ENCODE results near the gene CBFA2T2.
"Not testable (repeated sequence)": the region's sequence is repeated elsewhere in the genome, so short reads cannot be mapped to it uniquely, and the experiment has no call there.

The CBFA2T2 gene

GRCh38 chr20:33507461-33507860, 17.6 kb downstream of the CBFA2T2 start:
- no peaks in the 10 kb centered on the region for H3K9me3 ChIP-seq (ENCODE audit: control insufficient read depth, low read length)
- H3K4me3 ChIP-seq (ENCODE audit: insufficient read depth, low read depth, low read length) = no peak overlapping the region
- H3K36me3 ChIP-seq (ENCODE audit: control insufficient read depth, insufficient read depth, low read length) = no peaks in the 10 kb centered on the region
- H3K27ac ChIP-seq (ENCODE audit: insufficient read depth, low read depth, low read length, poor library complexity, severe bottlenecking) = no peak overlapping the region
- H3K4me1 ChIP-seq (ENCODE audit: control insufficient read depth, insufficient read depth, low read length) = no peaks in the 10 kb centered on the region
- WGBS, 2 experiments = 89 to 93% methylated on average over 3 of the region's 3 CpGs
- H3K27me3 ChIP-seq (ENCODE audit: control insufficient read depth, insufficient read depth, low read length, poor library complexity, severe bottlenecking) = no peaks in the 10 kb centered on the region

GRCh38 chr20:33508015-33508414, 18.1 kb downstream of the CBFA2T2 start:
- H3K9me3 ChIP-seq (ENCODE audit: control insufficient read depth, low read length); H3K27me3 ChIP-seq (ENCODE audit: control insufficient read depth, insufficient read depth, low read length, poor library complexity, severe bottlenecking); H3K4me3 ChIP-seq (ENCODE audit: insufficient read depth, low read depth, low read length); H3K4me1 ChIP-seq (ENCODE audit: control insufficient read depth, insufficient read depth, low read length); H3K27ac ChIP-seq (ENCODE audit: insufficient read depth, low read depth, low read length, poor library complexity, severe bottlenecking); H3K36me3 ChIP-seq (ENCODE audit: control insufficient read depth, insufficient read depth, low read length): not testable (repeated sequence)
- 93 to 96% methylated on average over 7 of the region's 7 CpGs for WGBS, 2 experiments

GRCh38 chr20:33509057-33509456, 19.2 kb downstream of the CBFA2T2 start:
- not testable (repeated sequence) for H3K4me3 ChIP-seq (ENCODE audit: insufficient read depth, low read depth, low read length); H3K27ac ChIP-seq (ENCODE audit: insufficient read depth, low read depth, low read length, poor library complexity, severe bottlenecking)
- 76 to 92% methylated on average over 2 to 3 of the region's 3 CpGs for WGBS, 2 experiments

GRCh38 chr20:33511876-33512275, 22.0 kb downstream of the CBFA2T2 start:
- WGBS, 2 experiments = 96% methylated on average over 13 of the region's 13 CpGs

More at GRCh38 chr20:33509057-33509456, 19.2 kb downstream of the CBFA2T2 start:
- not testable (repeated sequence) for H3K9me3 ChIP-seq (ENCODE audit: control insufficient read depth, low read length); H3K27me3 ChIP-seq (ENCODE audit: control insufficient read depth, insufficient read depth, low read length, poor library complexity, severe bottlenecking); H3K36me3 ChIP-seq (ENCODE audit: control insufficient read depth, insufficient read depth, low read length); H3K4me1 ChIP-seq (ENCODE audit: control insufficient read depth, insufficient read depth, low read length)

GRCh38 chr20:33515569-33516216, 25.8 kb downstream of the CBFA2T2 start:
- WGBS, 2 experiments = 78 to 84% methylated on average over 9 to 11 of the region's 11 CpGs
- H3K9me3 ChIP-seq (ENCODE audit: control insufficient read depth, low read length) = no peaks in the 10 kb centered on the region
- no peak overlapping the region for H3K27ac ChIP-seq (ENCODE audit: insufficient read depth, low read depth, low read length, poor library complexity, severe bottlenecking)
- no peaks in the 10 kb centered on the region for H3K27me3 ChIP-seq (ENCODE audit: control insufficient read depth, insufficient read depth, low read length, poor library complexity, severe bottlenecking)
- H3K36me3 ChIP-seq (ENCODE audit: control insufficient read depth, insufficient read depth, low read length) = no peaks in the 10 kb centered on the region
- no peaks in the 10 kb centered on the region for H3K4me1 ChIP-seq (ENCODE audit: control insufficient read depth, insufficient read depth, low read length)
- no peak overlapping the region for H3K4me3 ChIP-seq (ENCODE audit: insufficient read depth, low read depth, low read length)

More at GRCh38 chr20:33511876-33512275, 22.0 kb downstream of the CBFA2T2 start:
- H3K36me3 ChIP-seq (ENCODE audit: control insufficient read depth, insufficient read depth, low read length); H3K4me1 ChIP-seq (ENCODE audit: control insufficient read depth, insufficient read depth, low read length); H3K27me3 ChIP-seq (ENCODE audit: control insufficient read depth, insufficient read depth, low read length, poor library complexity, severe bottlenecking); H3K27ac ChIP-seq (ENCODE audit: insufficient read depth, low read depth, low read length, poor library complexity, severe bottlenecking); H3K4me3 ChIP-seq (ENCODE audit: insufficient read depth, low read depth, low read length); H3K9me3 ChIP-seq (ENCODE audit: control insufficient read depth, low read length): not testable (repeated sequence)

GRCh38 chr20:33516882-33517281, 27.0 kb downstream of the CBFA2T2 start:
- Histone ChIP-seq H3K9me3 (ENCODE audit: control insufficient read depth, low read length) (no peaks in the 10 kb centered on the region), H3K4me3 (ENCODE audit: insufficient read depth, low read depth, low read length) (no peak overlapping the region), H3K27ac (ENCODE audit: insufficient read depth, low read depth, low read length, poor library complexity, severe bottlenecking) (no peak overlapping the region), H3K36me3 (ENCODE audit: control insufficient read depth, insufficient read depth, low read length) (no peaks in the 10 kb centered on the region), H3K27me3 (ENCODE audit: control insufficient read depth, insufficient read depth, low read length, poor library complexity, severe bottlenecking) (no peaks in the 10 kb centered on the region), H3K4me1 (ENCODE audit: control insufficient read depth, insufficient read depth, low read length) (no peaks in the 10 kb centered on the region)
- 83 to 95% methylated on average over 1 of the region's 1 CpG for WGBS, 2 experiments

- Histone ChIP-seq H3K4me1 (ENCODE audit: control insufficient read depth, insufficient read depth, low read length) (no peaks in the 10 kb centered on the region), H3K9me3 (ENCODE audit: control insufficient read depth, low read length) (no peaks in the 10 kb centered on the region), H3K4me3 (ENCODE audit: insufficient read depth, low read depth, low read length) (no peak overlapping the region), H3K27ac (ENCODE audit: insufficient read depth, low read depth, low read length, poor library complexity, severe bottlenecking) (no peak overlapping the region), H3K36me3 (ENCODE audit: control insufficient read depth, insufficient read depth, low read length) (no peaks in the 10 kb centered on the region), H3K27me3 (ENCODE audit: control insufficient read depth, insufficient read depth, low read length, poor library complexity, severe bottlenecking) (no peaks in the 10 kb centered on the region)
- 80 to 85% methylated on average over 5 of the region's 5 CpGs for WGBS, 2 experiments
These were observed 28.2 kb downstream of the CBFA2T2 start for GRCh38 chr20:33518071-33518470.

- H3K27ac ChIP-seq (ENCODE audit: insufficient read depth, low read depth, low read length, poor library complexity, severe bottlenecking) = no peak overlapping the region
- no peak overlapping the region for H3K4me3 ChIP-seq (ENCODE audit: insufficient read depth, low read depth, low read length)
- WGBS, 2 experiments = 86 to 91% methylated on average over 1 of the region's 1 CpG
- H3K9me3 ChIP-seq (ENCODE audit: control insufficient read depth, low read length) = no peaks in the 10 kb centered on the region
- no peaks in the 10 kb centered on the region for H3K4me1 ChIP-seq (ENCODE audit: control insufficient read depth, insufficient read depth, low read length)
- H3K36me3 ChIP-seq (ENCODE audit: control insufficient read depth, insufficient read depth, low read length) = no peaks in the 10 kb centered on the region
- no peaks in the 10 kb centered on the region for H3K27me3 ChIP-seq (ENCODE audit: control insufficient read depth, insufficient read depth, low read length, poor library complexity, severe bottlenecking)
These were observed 31.6 kb downstream of the CBFA2T2 start for GRCh38 chr20:33521461-33521860.

- Histone ChIP-seq H3K4me3 (ENCODE audit: insufficient read depth, low read depth, low read length) (no peak overlapping the region), H3K27ac (ENCODE audit: insufficient read depth, low read depth, low read length, poor library complexity, severe bottlenecking) (no peak overlapping the region), H3K9me3 (ENCODE audit: control insufficient read depth, low read length) (no peaks in the 10 kb centered on the region), H3K4me1 (ENCODE audit: control insufficient read depth, insufficient read depth, low read length) (no peaks in the 10 kb centered on the region), H3K27me3 (ENCODE audit: control insufficient read depth, insufficient read depth, low read length, poor library complexity, severe bottlenecking) (no peaks in the 10 kb centered on the region), H3K36me3 (ENCODE audit: control insufficient read depth, insufficient read depth, low read length) (no peaks in the 10 kb centered on the region)
- 88 to 95% methylated on average over 3 of the region's 3 CpGs for WGBS, 2 experiments
These were observed 32.4 kb downstream of the CBFA2T2 start for GRCh38 chr20:33522256-33522820.

- H3K27ac ChIP-seq (ENCODE audit: insufficient read depth, low read depth, low read length, poor library complexity, severe bottlenecking) = no peak overlapping the region
- WGBS, 2 experiments = 98 to 100% methylated on average over 1 to 2 of the region's 3 CpGs
- no peaks in the 10 kb centered on the region for H3K9me3 ChIP-seq (ENCODE audit: control insufficient read depth, low read length)
- no peak overlapping the region for H3K4me3 ChIP-seq (ENCODE audit: insufficient read depth, low read depth, low read length)
- no peaks in the 10 kb centered on the region for H3K36me3 ChIP-seq (ENCODE audit: control insufficient read depth, insufficient read depth, low read length)
- no peaks in the 10 kb centered on the region for H3K4me1 ChIP-seq (ENCODE audit: control insufficient read depth, insufficient read depth, low read length)
- no peaks in the 10 kb centered on the region for H3K27me3 ChIP-seq (ENCODE audit: control insufficient read depth, insufficient read depth, low read length, poor library complexity, severe bottlenecking)
These were observed 34.4 kb downstream of the CBFA2T2 start for GRCh38 chr20:33524261-33524660.
